GM21381 (cell line): ENCODE results near the gene TRIM40.

ENCODE experiments used
- ATAC-seq: cut with Tn5 transposase; IDR thresholded peaks from one replicate; pipeline ENCODE4 v1.9.1; 2021; ENCODE audit warnings: mild to moderate bottlenecking, moderate library complexity; ENCODE audit not compliant: unreplicated experiment

TRIM40 gene, protein sequence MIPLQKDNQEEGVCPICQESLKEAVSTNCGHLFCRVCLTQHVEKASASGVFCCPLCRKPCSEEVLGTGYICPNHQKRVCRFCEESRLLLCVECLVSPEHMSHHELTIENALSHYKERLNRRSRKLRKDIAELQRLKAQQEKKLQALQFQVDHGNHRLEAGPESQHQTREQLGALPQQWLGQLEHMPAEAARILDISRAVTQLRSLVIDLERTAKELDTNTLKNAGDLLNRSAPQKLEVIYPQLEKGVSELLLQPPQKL

DNA sequence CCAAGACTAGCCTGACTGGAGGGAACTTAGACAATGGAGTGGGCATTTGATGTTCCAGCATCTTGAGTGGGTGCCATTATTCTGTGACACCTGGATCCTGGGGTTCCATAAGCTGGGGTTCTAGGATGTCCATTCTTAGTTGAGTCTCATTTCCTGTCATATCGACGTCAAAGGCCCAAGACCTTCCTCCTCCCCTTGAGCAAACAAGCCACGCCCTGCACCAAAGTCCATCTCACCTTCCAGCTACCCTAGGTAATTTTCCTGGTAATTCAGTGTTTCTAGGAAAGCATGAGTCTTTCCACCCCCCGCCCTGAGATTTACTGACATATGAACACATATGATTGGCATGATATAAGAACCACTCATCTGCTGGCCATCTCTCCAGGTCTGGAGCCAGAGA lies at the start of gene TRIM40:
TSS of gene TRIM40 (plus strand) at position 384 of the 400 bp plus-strand sequence. CDS start 897 bp downstream, outside the sequence.
- no peak for ATAC-seq

DNA sequence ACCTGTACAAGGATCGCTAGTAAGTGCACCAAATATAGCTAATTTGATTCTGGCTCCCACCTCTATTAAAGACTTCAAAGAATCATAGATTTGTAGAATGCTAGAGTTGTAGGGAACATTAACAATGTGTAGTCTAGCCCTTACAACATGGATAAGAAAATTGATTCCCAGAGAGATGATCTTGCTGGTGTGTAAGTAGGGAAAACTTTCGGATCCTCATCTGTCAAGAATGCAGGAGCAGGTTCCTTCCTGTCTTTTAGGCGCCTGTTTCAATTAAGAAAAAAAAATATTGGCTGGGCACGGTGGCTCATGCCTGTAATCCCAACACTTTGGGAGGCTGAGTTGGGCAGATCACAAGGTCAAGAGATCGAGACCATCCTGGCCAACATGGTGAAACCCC lies 48.1 kb upstream of the TRIM40 start:
- ATAC-seq, result no peak

DNA sequence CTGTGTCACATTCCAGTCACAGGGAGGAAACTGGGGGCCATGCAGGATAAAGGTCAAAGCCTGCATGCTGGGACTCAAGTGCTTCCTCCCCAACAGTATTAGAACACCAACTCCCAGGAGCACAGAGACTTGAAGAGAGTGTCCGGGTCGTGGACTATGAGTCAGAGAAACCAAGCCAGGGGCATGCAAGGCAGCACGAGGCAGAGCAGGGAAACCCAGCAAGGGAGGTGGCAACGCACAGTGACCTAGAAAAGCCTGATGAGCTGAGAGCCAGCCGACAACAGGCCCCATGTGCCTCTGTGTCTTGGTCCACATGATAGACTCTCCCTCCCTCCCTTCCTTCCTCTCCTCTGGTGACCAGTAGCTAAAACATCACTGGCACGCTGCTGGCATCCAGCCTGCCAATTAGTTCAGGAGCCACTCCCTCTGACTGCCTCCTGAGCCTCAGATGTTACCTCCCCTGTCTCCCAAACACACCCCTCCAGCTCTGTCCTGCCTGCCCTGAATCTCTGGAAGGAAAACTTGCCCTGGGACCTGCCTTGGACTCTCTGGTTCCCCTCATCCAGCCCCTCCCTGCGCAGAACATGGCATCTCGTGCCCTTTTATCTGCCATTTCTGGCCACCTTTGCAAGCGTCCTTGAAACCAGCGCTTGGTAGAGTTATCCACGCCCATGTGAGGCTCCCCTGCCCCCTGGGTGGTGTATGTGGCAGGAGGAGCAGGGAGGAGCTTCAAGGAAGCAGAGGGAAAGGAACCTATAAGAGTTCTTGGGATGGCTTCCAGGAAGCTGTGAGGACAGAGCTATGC lies 44.2 kb upstream of the TRIM40 start:
- no peak for ATAC-seq

DNA sequence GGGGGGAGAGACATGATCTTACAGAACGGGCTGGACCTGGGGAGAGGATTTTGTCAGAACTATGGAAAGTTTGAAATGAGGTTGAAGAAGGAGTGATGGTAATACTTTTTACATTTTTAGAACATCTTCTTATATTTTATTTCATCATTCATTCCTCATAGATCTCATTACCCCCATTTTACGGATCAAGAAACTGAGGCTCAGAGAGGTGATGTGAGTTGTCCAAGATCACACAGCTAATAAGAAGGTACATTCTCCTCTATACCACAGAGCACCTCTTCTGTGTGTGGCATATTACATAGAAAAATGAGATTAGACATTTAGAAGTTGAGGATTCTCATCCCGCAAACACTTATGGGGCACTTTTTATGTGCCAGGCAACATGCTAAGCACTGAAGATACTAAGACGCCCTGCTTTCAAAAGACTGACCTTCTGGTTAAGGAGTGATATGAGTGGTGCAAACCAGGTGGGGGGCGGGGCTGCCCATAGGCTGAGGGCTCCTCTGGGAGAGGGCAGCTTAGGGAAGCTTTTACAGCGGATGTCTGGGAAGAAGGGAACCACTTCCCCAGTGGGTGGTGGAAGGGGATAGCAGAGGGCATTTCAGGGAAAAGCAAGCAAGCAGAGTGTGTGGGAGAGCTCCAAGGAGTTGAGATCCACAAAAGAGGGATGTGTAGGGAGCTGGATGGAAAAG lies 42.9 kb upstream of the TRIM40 start:
- no peak for ATAC-seq

DNA sequence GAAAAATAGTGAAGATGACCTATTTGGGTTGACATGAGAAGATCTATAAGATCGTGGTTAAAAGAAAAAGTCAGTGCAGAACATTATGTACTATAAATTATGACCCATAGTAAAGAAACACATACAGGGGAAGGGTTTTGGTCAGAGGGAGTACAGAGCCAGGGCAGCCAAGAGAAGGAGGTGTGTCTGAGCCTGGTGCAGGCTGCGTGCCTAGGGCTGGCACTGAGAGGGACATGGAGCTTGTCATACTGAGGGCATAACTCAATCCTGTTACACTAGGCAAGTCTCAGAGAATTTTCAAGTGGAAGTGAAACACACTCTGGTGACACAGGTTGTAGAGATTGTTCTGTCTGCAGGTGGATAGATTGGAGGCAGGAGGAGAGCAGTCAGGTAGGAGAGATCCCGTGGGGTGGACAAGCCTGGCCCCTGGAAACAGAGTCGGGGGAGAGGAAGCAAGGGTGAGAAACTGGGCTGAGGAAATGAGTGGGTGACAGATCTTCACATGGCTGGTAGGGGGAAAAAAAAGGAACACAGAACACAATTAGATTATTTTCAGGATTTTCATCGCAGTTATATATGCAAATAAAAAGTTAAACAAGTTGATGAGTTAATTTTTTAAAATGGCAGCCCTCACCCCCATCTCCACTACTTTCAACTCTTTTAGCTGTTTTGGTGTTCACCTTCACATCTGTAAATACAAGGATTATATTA lies 41.8 kb upstream of the TRIM40 start:
- no peak for ATAC-seq

DNA sequence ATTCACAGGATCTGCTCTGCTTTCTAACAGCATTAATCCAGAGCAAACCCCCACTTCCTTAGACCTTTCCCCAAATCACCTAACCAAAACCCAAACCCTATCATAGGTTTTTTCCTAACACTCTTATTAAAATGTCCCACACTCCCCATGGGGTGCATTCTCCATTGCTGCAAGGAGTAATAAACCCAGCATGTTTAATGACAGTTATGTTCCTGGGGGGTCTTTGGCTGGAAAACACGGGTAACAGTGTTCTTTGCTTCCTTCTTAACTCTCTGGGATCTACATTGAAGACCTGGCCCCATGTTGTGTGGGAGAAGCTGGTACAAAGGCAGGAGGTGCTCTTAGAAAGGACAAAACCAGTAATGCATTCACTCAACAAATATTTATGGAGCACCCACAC lies 39.1 kb upstream of the TRIM40 start:
- ATAC-seq, result no peak

DNA sequence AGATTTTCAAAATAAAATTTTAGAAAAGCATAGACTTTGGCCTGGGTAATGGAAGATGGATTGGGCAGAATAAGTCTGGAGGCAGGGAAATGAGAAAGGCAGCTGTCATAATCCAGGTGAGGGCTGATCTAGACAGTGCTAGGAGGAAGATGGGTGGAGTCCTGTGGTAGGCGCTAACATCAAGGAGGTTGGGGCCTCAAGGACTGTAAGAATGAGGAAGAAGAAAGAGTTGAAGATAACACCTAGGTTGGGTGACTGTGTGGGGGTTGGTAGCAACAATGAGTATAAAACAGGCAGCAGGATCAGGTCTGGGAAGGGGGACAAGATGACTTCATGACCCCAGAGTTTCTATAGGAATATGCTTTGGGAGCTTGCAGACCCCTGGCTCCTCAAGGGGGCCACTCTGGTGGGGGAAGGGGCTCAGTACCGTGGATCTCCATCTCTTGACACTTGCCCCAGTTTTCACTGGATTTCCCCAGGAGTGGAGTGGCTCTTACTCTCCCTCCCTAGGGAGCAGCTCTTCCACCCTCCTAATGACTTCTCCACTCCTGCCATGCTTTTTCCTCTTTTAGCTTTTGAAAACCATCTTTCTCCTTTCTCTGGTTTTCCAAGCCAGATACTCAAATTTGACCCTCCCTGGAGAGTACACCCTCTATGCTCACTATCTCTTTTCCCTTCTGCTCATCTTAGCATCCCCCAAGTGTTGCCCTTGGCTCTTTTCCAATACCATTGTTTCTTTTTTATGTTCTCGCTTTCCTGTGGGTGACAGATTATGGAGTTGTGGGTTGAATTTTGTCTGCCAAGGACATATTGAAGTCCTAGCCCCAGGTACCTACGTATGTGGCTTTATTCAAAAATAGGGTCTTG lies 37.8 kb upstream of the TRIM40 start:
- ATAC-seq, result no peak

DNA sequence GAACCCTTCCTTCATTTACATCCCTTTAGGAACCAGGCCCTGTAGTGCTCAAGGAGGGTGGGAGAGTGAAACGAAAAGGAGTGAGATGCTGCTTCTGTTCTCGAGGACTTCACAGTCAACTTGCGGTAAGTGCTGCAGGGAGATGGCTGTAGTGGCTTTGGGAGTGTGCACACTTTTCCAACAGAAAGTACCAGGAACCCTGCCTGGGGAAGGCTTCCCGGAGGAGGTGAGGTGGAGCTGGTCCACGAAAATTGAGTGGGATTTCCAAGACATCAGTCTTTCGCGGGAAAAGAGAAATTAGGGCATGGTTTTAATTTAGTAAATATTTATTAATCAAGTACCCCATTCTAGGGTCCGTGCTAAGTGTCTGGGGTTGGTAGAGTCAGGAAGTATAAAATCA lies 35.8 kb upstream of the TRIM40 start:
- ATAC-seq, result no peak

DNA sequence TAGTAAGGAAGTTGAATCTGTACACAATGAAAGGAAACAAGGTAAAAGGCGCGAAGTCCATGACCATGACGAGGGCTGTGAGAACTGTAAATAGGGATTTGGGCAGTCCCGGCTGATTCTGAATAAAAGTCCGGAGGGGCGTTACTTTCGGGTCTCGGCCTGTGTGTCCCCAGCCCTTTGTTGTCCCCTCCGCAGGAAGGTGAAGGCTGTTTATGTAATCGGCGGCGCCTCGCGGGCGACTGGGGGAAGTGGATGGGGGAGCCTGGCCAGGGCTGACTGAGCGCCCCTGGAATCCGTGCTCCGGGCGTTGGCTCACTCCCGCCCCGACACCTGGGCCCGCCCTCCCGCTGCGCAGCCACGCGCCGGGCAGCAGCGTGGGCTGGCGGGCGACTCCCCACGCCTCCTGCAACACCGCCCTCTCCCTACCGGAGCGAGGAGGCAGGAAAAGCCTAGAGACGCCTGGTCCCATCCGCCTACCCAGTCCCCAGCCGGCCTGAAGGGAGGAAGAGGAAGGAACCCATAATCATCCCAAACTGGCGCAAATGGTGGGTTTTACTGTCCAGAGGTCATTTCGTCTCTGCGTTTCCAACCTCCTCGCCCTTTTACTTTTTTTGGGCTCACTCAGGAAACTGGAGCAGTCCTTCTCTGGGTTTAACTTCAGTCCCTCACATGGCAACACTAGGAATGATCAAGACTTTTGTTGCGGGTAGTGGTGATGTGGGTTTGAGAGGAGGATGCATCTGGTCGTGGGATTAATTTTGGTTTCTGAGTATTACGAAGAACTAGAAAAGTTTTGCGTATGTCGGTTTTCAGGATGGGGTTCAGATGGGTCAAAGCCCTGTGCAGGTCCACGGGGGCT lies 35.1 kb upstream of the TRIM40 start:
- ATAC-seq, result no peak

DNA sequence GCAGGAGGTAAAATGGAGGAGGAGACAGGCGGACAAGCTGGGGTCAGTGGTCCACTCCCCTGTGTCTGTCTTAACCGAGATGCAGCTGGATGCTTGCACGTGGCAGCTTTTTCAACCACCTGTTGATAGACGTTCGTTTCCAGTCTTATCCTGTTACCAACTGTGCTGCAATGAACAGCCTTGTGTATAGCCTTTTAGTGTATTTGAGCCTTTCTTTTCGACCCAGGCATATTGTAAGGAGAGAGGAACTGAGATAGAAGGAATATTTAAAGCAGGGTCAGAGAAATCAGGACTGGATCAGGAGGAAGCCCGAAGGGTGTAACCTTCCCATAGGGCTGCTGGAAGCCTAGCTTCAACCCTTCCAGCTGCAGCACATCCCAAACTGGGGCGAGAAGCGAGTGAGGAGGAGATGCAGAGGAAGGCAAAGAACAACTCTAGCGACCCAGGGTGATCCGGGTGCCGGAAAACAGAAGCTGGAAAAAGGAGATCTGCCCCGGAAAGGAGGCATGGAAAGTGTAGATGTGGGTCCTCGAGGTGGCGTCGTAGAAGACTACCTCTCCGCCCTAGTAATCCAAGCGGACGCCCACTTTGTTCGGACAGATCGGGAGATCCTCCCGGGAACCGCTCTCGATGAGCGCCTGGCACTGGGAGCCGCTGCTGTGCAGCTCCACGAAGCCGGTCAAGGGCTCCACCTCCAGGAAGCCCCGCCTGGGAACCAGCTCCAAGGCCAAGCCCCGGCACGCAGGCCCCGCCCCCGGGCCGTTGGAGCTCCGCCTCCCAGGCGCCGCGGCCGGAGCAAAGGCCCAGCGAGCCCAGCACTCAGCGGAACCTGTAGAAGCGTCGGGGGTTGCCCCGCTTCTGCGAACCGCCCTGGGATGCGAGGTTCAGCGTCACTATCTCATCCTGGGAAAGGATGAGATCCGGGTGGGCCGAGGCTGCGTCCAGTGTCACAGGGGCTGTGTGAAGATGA lies 34.2 kb upstream of the TRIM40 start:
- peak; percentile 53 for ATAC-seq

DNA sequence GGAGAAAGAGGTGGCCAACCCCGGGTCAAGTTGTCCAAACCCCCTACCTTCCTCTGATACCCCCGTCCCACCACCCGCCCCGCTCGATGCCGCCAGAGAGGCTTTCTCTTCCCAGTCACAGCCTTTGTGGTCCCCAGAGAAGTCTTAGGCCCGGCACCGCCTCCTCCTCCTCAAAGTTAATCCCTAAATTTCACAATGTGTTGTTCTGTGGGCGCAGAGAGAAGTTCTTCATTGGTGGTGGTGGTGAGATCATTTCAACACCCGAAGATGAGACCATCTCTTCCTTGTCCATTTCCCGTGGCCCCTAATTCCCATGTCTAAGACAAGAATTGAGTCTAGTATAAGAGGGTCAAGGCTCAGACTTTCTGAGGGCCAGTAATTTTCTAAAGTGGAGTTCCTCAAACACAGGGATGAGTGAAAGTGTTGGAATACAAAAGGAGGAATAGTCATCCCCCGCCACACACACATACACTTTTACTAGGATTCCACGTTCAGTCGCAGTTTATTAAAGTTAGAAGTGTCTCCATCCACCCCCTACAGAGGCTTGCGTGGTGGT lies 33.4 kb upstream of the TRIM40 start:
- ATAC-seq, result no peak

DNA sequence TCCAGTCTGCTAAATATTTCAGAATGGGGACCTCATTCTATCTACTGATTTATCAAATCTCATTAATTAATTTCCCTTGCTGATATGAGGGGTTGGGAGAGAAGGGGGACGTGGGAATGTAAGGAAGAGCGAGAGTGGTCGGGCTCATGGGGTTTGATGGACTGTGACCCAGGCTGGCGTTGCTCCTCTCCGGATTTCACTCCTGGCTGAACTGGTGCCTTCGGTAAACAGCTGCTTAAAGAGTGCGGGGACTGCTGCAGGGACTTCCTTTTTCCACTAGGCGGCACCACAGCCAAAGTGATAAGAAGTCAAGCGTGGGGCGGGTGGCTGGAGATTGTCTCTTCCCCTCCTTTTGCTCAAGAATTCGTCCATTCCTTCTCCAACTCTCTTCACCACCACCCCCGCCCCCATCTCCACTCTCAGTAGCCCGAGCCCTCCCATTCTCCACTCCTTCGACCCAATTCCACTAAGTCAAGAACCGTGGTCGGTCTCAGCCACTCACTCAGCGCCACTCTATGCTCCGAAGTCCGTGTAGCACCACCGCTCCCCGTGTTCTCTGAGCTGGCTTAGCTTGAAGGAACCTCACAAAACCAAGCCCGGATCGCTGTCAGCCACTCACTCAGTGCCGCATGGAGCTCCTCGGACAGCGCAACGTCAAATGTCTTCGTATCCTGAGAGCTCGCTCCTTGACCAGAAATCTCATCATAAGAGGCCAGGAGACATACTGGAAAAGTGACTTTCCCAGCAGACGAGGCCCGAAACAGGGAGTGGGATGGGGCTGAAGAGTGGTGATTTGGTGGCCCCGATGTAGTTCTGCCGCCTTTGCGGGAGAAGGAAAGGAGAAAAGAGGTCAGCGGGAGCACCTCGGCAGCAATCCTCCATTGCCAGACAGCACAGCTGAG lies 32.7 kb upstream of the TRIM40 start:
- peak; percentile 63 for ATAC-seq

DNA sequence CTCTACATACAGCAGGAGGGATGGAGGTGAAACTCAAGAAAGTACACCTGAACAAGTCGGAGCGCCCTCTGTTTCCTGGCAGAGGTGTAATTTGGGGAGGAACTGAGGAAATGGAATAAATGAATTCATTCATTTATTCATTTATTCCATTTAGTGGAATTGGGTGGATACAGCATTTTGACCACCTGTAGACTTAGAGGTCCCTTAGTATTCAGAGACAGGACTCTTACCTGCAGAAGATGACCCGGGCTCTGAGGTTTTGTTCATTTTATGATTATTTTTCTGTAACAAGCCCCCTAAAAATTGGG lies 32.1 kb upstream of the TRIM40 start:
- ATAC-seq, result no peak

DNA sequence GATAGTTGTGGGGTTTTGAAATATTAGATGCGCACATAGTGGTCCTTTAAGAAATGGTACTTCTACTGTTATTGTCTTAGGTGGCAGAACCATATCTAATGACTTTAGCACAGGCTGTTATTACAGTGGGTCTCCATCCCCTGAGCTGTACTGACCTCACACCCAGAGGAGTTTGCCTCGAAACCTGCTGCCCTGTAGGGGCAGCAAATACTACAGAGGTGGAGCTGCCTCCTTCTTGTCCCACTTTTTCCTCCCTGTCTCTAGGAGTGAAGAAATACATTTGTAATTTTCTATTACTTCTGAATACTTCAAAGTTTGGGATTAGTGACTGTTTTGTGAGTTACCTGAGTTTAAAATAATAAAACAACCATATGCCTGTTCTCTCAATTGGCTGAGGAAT lies 31.3 kb upstream of the TRIM40 start:
- ATAC-seq, result no peak

DNA sequence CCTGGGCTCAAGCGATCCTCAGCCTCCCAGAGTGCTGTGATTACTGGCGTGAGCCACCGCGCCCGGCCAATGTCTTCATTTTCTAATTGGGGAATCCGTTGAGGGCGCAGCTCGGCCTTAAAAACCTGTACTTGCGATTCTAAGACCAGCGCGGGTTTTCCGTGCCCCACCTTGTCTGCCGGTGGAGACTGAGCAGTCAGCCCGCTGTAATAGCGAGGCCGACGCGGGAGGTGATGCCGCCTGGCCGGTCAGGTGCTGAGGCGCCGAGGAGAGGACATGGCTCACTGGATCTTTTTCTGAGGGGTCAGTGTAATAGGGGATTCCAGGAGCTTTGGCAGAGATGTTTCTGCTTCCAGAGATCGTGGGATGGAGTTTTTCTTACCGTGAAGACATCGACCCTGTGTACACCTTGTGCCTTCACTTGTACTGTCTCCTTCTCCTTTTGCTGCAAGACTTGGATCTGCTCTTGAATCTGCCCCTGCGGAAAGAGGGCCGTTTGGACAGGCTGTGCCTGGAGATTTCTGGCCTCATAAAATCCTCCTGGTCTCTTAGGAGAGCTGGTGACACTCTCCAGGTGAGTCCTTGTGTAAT lies 24.6 kb upstream of the TRIM40 start:
- ATAC-seq, result no peak

DNA sequence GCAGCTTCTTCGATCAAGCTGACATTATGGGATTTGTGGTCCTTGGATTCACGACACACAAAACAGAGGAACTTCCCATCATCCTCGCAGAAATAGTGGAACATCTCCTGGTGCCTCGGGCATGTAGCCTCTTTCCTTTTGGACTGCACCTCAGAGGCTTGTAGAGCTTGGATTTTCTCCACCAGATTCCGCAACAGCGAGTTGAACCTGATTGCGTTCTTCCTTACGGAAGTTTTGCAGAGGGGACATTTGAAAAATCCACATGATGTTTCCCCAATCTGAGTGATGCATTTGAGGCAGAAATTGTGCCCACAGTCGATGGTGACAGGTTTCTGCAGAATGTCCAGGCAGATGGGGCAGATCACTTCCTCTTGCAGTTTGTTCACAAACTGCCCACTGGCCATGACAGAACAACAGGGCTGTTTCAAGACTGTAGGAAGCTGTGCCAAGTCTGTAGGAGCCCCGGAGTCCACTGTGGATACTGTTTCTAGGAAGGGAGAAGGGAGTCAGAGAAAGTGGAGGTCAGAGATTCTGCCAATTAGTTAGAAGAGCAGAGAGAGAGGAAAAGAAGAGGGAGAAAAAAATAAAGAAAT lies 23.4 kb upstream of the TRIM40 start:
- ATAC-seq, result no peak
